ENCODE data around the gene MBD4. TPM values are rescaled to one million over a fixed set of nuclear protein-coding genes. Genes with fewer than 3 reads are reported as not detected.

Gene MBD4
- polyA plus RNA-seq, 2 of the 4 experiments (the other 2 are of a cell fraction), result 32.7 to 49.7 TPM

- no peaks in the 10 kb centered on the region for H3K4me1 ChIP-seq
- TF ChIP-seq NR3C1 (IDR thresholded peaks at IDR 0.05), result no peak
- TF ChIP-seq CHD4 (IDR thresholded peaks at IDR 0.05; ENCODE audit: borderline replicate concordance), result no peak
- TF ChIP-seq HOXB5 (CRISPR knock-in tag; IDR thresholded peaks at IDR 0.05), result no peak
- no peak for TF ChIP-seq BCL3 (IDR thresholded peaks at IDR 0.05)
- TF ChIP-seq HMGXB4 (CRISPR knock-in tag; IDR thresholded peaks at IDR 0.05; ENCODE audit: borderline replicate concordance), result no peak
- TF ChIP-seq ZSCAN20 (CRISPR knock-in tag; IDR thresholded peaks at IDR 0.05), result no peak
- no peak for TF ChIP-seq RNF2 (IDR thresholded peaks at IDR 0.05; ENCODE audit: borderline replicate concordance, low read depth)
- no peak for TF ChIP-seq HDAC2 (IDR thresholded peaks at IDR 0.05)
- TF ChIP-seq EHF (CRISPR knock-in tag; IDR thresholded peaks at IDR 0.05), result no peak
- TF ChIP-seq CTCF (IDR thresholded peaks at IDR 0.05), result no peak
- no peak for TF ChIP-seq TFCP2L1 (CRISPR knock-in tag; IDR thresholded peaks at IDR 0.05)
- TF ChIP-seq SREBF2 (IDR thresholded peaks at IDR 0.05), result no peak
- TF ChIP-seq MAX (IDR thresholded peaks at IDR 0.05), result no peak
- TF ChIP-seq RCOR1 (IDR thresholded peaks at IDR 0.05; ENCODE audit: low read depth, low read length), result no peak
- TF ChIP-seq HOXA7 (CRISPR knock-in tag; IDR thresholded peaks at IDR 0.05), result no peak
- TF ChIP-seq JUN (IDR thresholded peaks at IDR 0.05), result no peak
- TF ChIP-seq HOXB13 (CRISPR knock-in tag; IDR thresholded peaks at IDR 0.05; ENCODE audit: low read depth), result no peak
- no peak for TF ChIP-seq REST (IDR thresholded peaks at IDR 0.05)
- no peak for TF ChIP-seq RARB (CRISPR knock-in tag; IDR thresholded peaks at IDR 0.05)
- DNase-seq (ENCODE audit: low read depth in 1 of 2, low spot score in 1 of 2), result no peak
- H3K27ac ChIP-seq, result no peak overlapping the region
- no peak for FAIRE-seq
- ATAC-seq, result no peak
- POLR2A ChIA-PET, result no interaction called here
- CTCF ChIA-PET, result interaction anchor here (1.2 kb wide), 1 partner anchor 9 kb away, joined by 3 read pairs; no protein-coding TSS in a partner anchor
- H3K4me3 ChIP-seq, result no peak overlapping the region
- no peaks in the 10 kb centered on the region for H3K9me3 ChIP-seq
- no peak overlapping the region for H3K4me2 ChIP-seq
- 93% methylated on average over 3 of the region's 3 CpGs for WGBS (ENCODE audit: missing lambda C conversion rate)
Measured at GRCh38 chr3:129460155-129460554, 20.4 kb upstream of the MBD4 start.

- TF ChIP-seq CHD4 (IDR thresholded peaks at IDR 0.05; ENCODE audit: borderline replicate concordance) (no peak), EHF (CRISPR knock-in tag; IDR thresholded peaks at IDR 0.05) (no peak), RARB (CRISPR knock-in tag; IDR thresholded peaks at IDR 0.05) (no peak), MYC (IDR thresholded peaks at IDR 0.05; ENCODE audit: borderline replicate concordance, low read length) (no peak), ZSCAN20 (CRISPR knock-in tag; IDR thresholded peaks at IDR 0.05) (no peak), PHF8 (IDR thresholded peaks at IDR 0.05; ENCODE audit: borderline replicate concordance, low read depth) (no peak)
- CTCF ChIA-PET, result interaction anchor here (1.6 to 1.7 kb wide), 2 partner anchors 27 to 36 kb away, joined by 3 to 5 read pairs; no protein-coding TSS in a partner anchor
- no peaks in the 10 kb centered on the region for H3K9me3 ChIP-seq
- no peak for ATAC-seq
- H3K4me2 ChIP-seq, result no peak overlapping the region
- POLR2A ChIA-PET, result no interaction called here
- H3K4me1 ChIP-seq, result no peaks in the 10 kb centered on the region
- no peak for FAIRE-seq
- WGBS (ENCODE audit: missing lambda C conversion rate), result 90% methylated on average over 1 of the region's 1 CpG
- no peak overlapping the region for H3K4me3 ChIP-seq
- H3K27ac ChIP-seq, result no peak overlapping the region
- no peak for DNase-seq (ENCODE audit: low read depth in 1 of 2, low spot score in 1 of 2)
Measured at GRCh38 chr3:129453732-129454131, 14.0 kb upstream of the MBD4 start.

All from A549 (cell line).